H9 (cell line): ENCODE data around the gene VWA8. TPM values are rescaled to one million over a fixed set of nuclear protein-coding genes. Genes with fewer than 3 reads are reported as not detected.

Experiments
- DNase-seq: peaks from one replicate; pipeline ENCODE4 v3.0.0-alpha.2; 2017
- H2AFZ ChIP-seq: one replicate; pipeline ENCODE4 v1.6.1; 2013; ENCODE audit warnings: mild to moderate bottlenecking, low read length, control low read depth, moderate library complexity
- H2AK5ac ChIP-seq: 2 replicates; pipeline ENCODE4 v1.6.1; 2013; ENCODE audit warnings: low read length, control low read depth, mixed read lengths; ENCODE audit not compliant: insufficient read length
- H2BK120ac ChIP-seq: one replicate; pipeline ENCODE4 v1.6.1; 2013; ENCODE audit warnings: low read depth, mild to moderate bottlenecking, low read length, control low read depth, inconsistent platforms; ENCODE audit not compliant: poor library complexity, severe bottlenecking
- H2BK12ac ChIP-seq: 2 replicates; pipeline ENCODE4 v1.6.1; 2013; ENCODE audit warnings: low read length, control low read depth, mixed read lengths, low read depth; ENCODE audit not compliant: insufficient read length
- H2BK15ac ChIP-seq: 2 replicates; pipeline ENCODE4 v1.6.1; 2013; ENCODE audit warnings: low read depth, low read length, control low read depth
- H2BK20ac ChIP-seq: one replicate; pipeline ENCODE4 v1.6.1; 2013; ENCODE audit warnings: low read depth, mild to moderate bottlenecking, low read length, control low read depth, inconsistent platforms; ENCODE audit not compliant: poor library complexity, severe bottlenecking
- H2BK5ac ChIP-seq: 2 replicates; pipeline ENCODE4 v1.6.1; 2013; ENCODE audit warnings: low read length, control low read depth, mixed read lengths; ENCODE audit not compliant: insufficient read length
- H3K14ac ChIP-seq: 2 replicates; pipeline ENCODE4 v1.6.1; 2013; ENCODE audit warnings: low read length, control low read depth; ENCODE audit not compliant: insufficient read depth
- H3K18ac ChIP-seq: 2 replicates; pipeline ENCODE4 v1.6.1; 2013; ENCODE audit warnings: low read depth, mild to moderate bottlenecking, mixed read lengths, low read length, control low read depth; ENCODE audit not compliant: insufficient read length
- H3K23ac ChIP-seq: 2 replicates; pipeline ENCODE4 v1.6.1; 2013; ENCODE audit warnings: low read length, control low read depth, mixed read lengths, low read depth; ENCODE audit not compliant: insufficient read length
- H3K23me2 ChIP-seq: 2 replicates; pipeline ENCODE4 v1.6.1; 2013; ENCODE audit warnings: low read depth, mild to moderate bottlenecking, mixed read lengths, low read length, control low read depth; ENCODE audit not compliant: insufficient read length, poor library complexity, severe bottlenecking
- H3K27ac ChIP-seq: 2 replicates; pipeline ENCODE4 v1.5.1; 2013; ENCODE audit warnings: low read length, control low read depth, mixed read lengths, low read depth; ENCODE audit not compliant: insufficient read length
- H3K27me3 ChIP-seq: 2 replicates; pipeline ENCODE4 v1.6.1; 2013; ENCODE audit warnings: low read length, control low read depth, inconsistent platforms; ENCODE audit not compliant: insufficient read depth
- H3K4ac ChIP-seq: 2 replicates; pipeline ENCODE4 v1.6.1; 2013; ENCODE audit warnings: low read depth, mild to moderate bottlenecking, control low read depth, inconsistent platforms, low read length, moderate library complexity
- H3K4me1 ChIP-seq: 2 replicates; pipeline ENCODE4 v1.6.1; 2013; ENCODE audit warnings: low read length, control low read depth, inconsistent platforms; ENCODE audit not compliant: insufficient read depth
- H3K4me2 ChIP-seq: 2 replicates; pipeline ENCODE4 v1.6.1; 2013; ENCODE audit warnings: low read length, control low read depth, mixed read lengths; ENCODE audit not compliant: insufficient read length, insufficient read depth
- H3K56ac ChIP-seq: 2 replicates; pipeline ENCODE4 v1.6.1; 2013; ENCODE audit warnings: low read depth, mild to moderate bottlenecking, mixed read lengths, low read length, control low read depth; ENCODE audit not compliant: insufficient read length
- H3K79me1 ChIP-seq: 2 replicates; pipeline ENCODE4 v1.6.1; 2013; ENCODE audit warnings: low read depth, mild to moderate bottlenecking, moderate library complexity, low read length, control low read depth, inconsistent platforms; ENCODE audit not compliant: insufficient read depth, poor library complexity, severe bottlenecking
- H3K79me2 ChIP-seq: 2 replicates; pipeline ENCODE4 v1.6.1; 2013; ENCODE audit warnings: low read length, control low read depth, inconsistent platforms; ENCODE audit not compliant: insufficient read depth
- H3K9ac ChIP-seq: 2 replicates; pipeline ENCODE4 v1.6.1; 2013; ENCODE audit warnings: low read length, control low read depth, mixed read lengths; ENCODE audit not compliant: insufficient read length; ENCODE audit errors: extremely low read depth
- H3K9me3 ChIP-seq: one replicate; pipeline ENCODE4 v1.6.1; 2013; ENCODE audit warnings: low read depth, low read length, inconsistent platforms; ENCODE audit not compliant: control insufficient read depth
- H3T11ph ChIP-seq: one replicate; pipeline ENCODE4 v1.6.1; 2013; ENCODE audit warnings: mild to moderate bottlenecking, low read length, control low read depth, inconsistent platforms
- H4K20me1 ChIP-seq: one replicate; pipeline ENCODE4 v1.6.1; 2013; ENCODE audit not compliant: control insufficient read depth, insufficient read length, insufficient read depth
- H4K5ac ChIP-seq: 2 replicates; pipeline ENCODE4 v1.6.1; 2013; ENCODE audit warnings: low read depth, mild to moderate bottlenecking, mixed read lengths, low read length, control low read depth; ENCODE audit not compliant: insufficient read length
- H4K8ac ChIP-seq: replicated peaks from 2 replicates; pipeline ENCODE4 v1.6.1; 2013; ENCODE audit warnings: low read length, control low read depth, mixed read lengths, low read depth; ENCODE audit not compliant: insufficient read length
- H4K91ac ChIP-seq: 2 replicates; pipeline ENCODE4 v1.6.1; 2013; ENCODE audit warnings: low read depth, mild to moderate bottlenecking, moderate library complexity, mixed read lengths, low read length, control low read depth; ENCODE audit not compliant: insufficient read length
- H3K27ac Mint-ChIP-seq, 3 experiments: 2 replicates in 2 of 3; 3 replicates in 1 of 3; pipeline ENCODE4 v1.8.0; 2020 to 2021; ENCODE audit warnings: mixed read lengths in 3 of 3, mild to moderate bottlenecking in 1 of 3, moderate library complexity in 1 of 3
- H3K27me3 Mint-ChIP-seq: 2 replicates; pipeline ENCODE4 v1.8.0; 2021; ENCODE audit warnings: low read depth, mild to moderate bottlenecking, moderate library complexity, mixed read lengths
- H3K36me3 Mint-ChIP-seq, 3 experiments: 2 replicates in 2 of 3; 3 replicates in 1 of 3; pipeline ENCODE4 v1.8.0; 2020 to 2021; ENCODE audit warnings: low read depth in 3 of 3, mixed read lengths in 3 of 3; ENCODE audit not compliant: insufficient read depth in 1 of 3
- H3K4me1 Mint-ChIP-seq, 2 experiments: 2 replicates each; pipeline ENCODE4 v1.8.0; 2020; ENCODE audit warnings: mixed read lengths in 2 of 2
- H3K4me3 Mint-ChIP-seq, 2 experiments: 2 replicates in 1 of 2; 3 replicates in 1 of 2; pipeline ENCODE4 v1.8.0; 2020 to 2021; ENCODE audit warnings: mild to moderate bottlenecking in 2 of 2, mixed read lengths in 2 of 2, moderate library complexity in 1 of 2
- H3K9me3 Mint-ChIP-seq, 2 experiments: 2 replicates in 1 of 2; 3 replicates in 1 of 2; pipeline ENCODE4 v1.8.0; 2020; ENCODE audit warnings: mild to moderate bottlenecking in 2 of 2, mixed read lengths in 2 of 2, moderate library complexity in 1 of 2
- CTCF ChIP-seq: fragments of 200-600 bp; sonication (generic); conservative IDR thresholded peaks from 3 replicates; pipeline ENCODE4 v1.8.0; 2021; ENCODE audit warnings: antibody characterized with exemption, mild to moderate bottlenecking
- WGBS: extraction: QIAGEN DNeasy Blood & Tissue Kit; methylation state at CpG from one replicate; pipeline ENCODE4 v1.1.7; 2013; ENCODE audit warnings: missing lambda C conversion rate, low lambda C conversion rate, mixed read lengths; ENCODE audit not compliant: insufficient read length; ENCODE audit errors: extremely low coverage; 5-methylcytosine and 5-hydroxymethylcytosine counted together
- total RNA-seq: library from RNA; stranded (reverse); gene quantifications from 2 replicates; pipeline ENCODE4 v1.2.1, GENCODE V29; 2021

The VWA8 gene
- total RNA-seq, 1 experiment from 2014 or later: 17.4 TPM

- no peak for DNase-seq
- H3K4me1 ChIP-seq: peaks cover 4% of the 10 kb centered on the region; the same call in 1 of the 2 replicates
- H2BK12ac ChIP-seq: no peak overlapping the region
- H3K27me3 ChIP-seq: no peaks in the 10 kb centered on the region
- Mint-ChIP-seq H3K27me3 (no peaks in the 10 kb centered on the region), H3K36me3 (no peaks in the 10 kb centered on the region), H3K4me3 (no peak overlapping the region), H3K4me1 (peaks cover 20 to 22% of the 10 kb centered on the region in 2 experiments), H3K9me3 (no peaks in the 10 kb centered on the region), H3K27ac (no peak overlapping the region)
- H3K4ac ChIP-seq: no peak overlapping the region
- no peak overlapping the region for H2BK15ac ChIP-seq
- no peaks in the 10 kb centered on the region for H3K23me2 ChIP-seq
- H3K9ac ChIP-seq: no peak overlapping the region
- no peaks in the 10 kb centered on the region for H3K9me3 ChIP-seq
- no peak overlapping the region for H3K27ac ChIP-seq
- H4K8ac ChIP-seq: no peak overlapping the region
- H3K79me1 ChIP-seq: no peaks in the 10 kb centered on the region
- no peak overlapping the region for H4K5ac ChIP-seq
- no peak overlapping the region for H3K18ac ChIP-seq
- no peak overlapping the region for H3K14ac ChIP-seq
- no peak overlapping the region for H3K4me2 ChIP-seq
- no peak overlapping the region for H2BK5ac ChIP-seq
- H2BK20ac ChIP-seq: no peak overlapping the region
- no peaks in the 10 kb centered on the region for H3K79me2 ChIP-seq
- TF ChIP-seq CTCF: no peak
- no peak overlapping the region for H2BK120ac ChIP-seq
- no peak overlapping the region for H4K91ac ChIP-seq
- no peak overlapping the region for H3K56ac ChIP-seq
- no peak overlapping the region for H2AFZ ChIP-seq
- no CpG with 5 or more reads among the region's 1 CpG for WGBS
- H3T11ph ChIP-seq: no peak overlapping the region
- H4K20me1 ChIP-seq: no peaks in the 10 kb centered on the region
- H3K23ac ChIP-seq: no peak overlapping the region
- no peak overlapping the region for H2AK5ac ChIP-seq
Measured at GRCh38 chr13:41978007-41978406, 17.1 kb upstream of the VWA8 start.
